HEK293T (cell line): ENCODE measurements around the gene TNNC2.

Experiments
- BHLHE40 ChIP-seq: fragments of 450-650 bp; IDR thresholded peaks from 2 replicates; pipeline ENCODE4 v1.6.1; 2016; ENCODE audit warnings: mild to moderate bottlenecking, moderate library complexity, borderline replicate concordance
- CTBP1 ChIP-seq: fragments of 450-650 bp; IDR thresholded peaks from 2 replicates; pipeline ENCODE4 v1.6.1; 2016; ENCODE audit warnings: borderline replicate concordance
- ELF4 ChIP-seq: fragments of 450-650 bp; IDR thresholded peaks from 2 replicates; pipeline ENCODE4 v1.6.1; 2017; ENCODE audit warnings: antibody characterized with exemption
- FOXA1 ChIP-seq: fragments of 450-650 bp; IDR thresholded peaks from 2 replicates; pipeline ENCODE4 v1.6.1; 2016; ENCODE audit warnings: mild to moderate bottlenecking
- FOXK2 ChIP-seq: fragments of 450-650 bp; IDR thresholded peaks from 2 replicates; pipeline ENCODE4 v1.6.1; 2016; ENCODE audit warnings: mild to moderate bottlenecking
- FOXM1 ChIP-seq: fragments of 450-650 bp; IDR thresholded peaks from 2 replicates; pipeline ENCODE4 v1.6.1; 2017; ENCODE audit warnings: mild to moderate bottlenecking, borderline replicate concordance
- HDGF ChIP-seq: fragments of 450-650 bp; IDR thresholded peaks from 2 replicates; pipeline ENCODE4 v1.6.1; 2017; ENCODE audit warnings: antibody characterized with exemption, borderline replicate concordance
- L3MBTL2 ChIP-seq: fragments of 450-650 bp; conservative IDR thresholded peaks from 2 replicates; pipeline ENCODE4 v1.6.1; 2016; ENCODE audit warnings: mild to moderate bottlenecking
- SP1 ChIP-seq: fragments of 450-650 bp; IDR thresholded peaks from 2 replicates; pipeline ENCODE4 v1.6.1; 2017
- SUZ12 ChIP-seq: fragments of 450-650 bp; IDR thresholded peaks from 2 replicates; pipeline ENCODE4 v1.6.1; 2016; ENCODE audit warnings: mild to moderate bottlenecking
- ZNF384 ChIP-seq: fragments of 450-650 bp; IDR thresholded peaks from 2 replicates; pipeline ENCODE4 v1.6.1; 2016

DNA sequence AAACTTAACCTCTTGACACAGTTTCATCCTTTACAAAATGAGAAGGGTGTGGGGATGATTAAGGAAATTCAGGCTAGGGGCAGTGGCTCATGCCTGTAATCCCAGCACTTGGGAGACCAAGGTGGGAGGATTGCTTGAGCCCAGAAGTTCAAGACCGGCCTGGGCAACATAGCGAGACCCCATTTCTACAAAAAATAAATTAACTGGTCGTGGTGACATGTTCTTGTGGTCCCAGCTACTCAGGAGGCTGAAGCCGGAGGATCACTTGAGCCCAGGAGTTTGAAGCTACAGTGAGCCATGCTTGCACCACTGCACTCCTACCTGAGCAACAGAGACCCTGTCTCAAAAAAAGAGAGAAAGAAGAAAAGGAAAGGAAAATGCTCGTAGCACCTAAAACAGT lies 39.3 kb upstream of the TNNC2 start:
- TF ChIP-seq FOXK2 (no peak), BHLHE40 (no peak), FOXM1 (no peak), SP1 (no peak), HDGF (no peak), ELF4 (no peak), SUZ12 (no peak), CTBP1 (no peak), L3MBTL2 (no peak), FOXA1 (no peak), ZNF384 (no peak)
